Activated CD4-positive, alpha-beta T cell treated with anti-CD3 and anti-CD28 coated beads, Interleukin-2, amount 50 U/mL, for 4 hours (primary cell): ENCODE measurements around the gene WDR37.

Source experiments
- DNase-seq, 2 experiments: peaks; one replicate each; pipeline ENCODE4 v3.0.0-alpha.2; 2020

The WDR37 gene

DNA sequence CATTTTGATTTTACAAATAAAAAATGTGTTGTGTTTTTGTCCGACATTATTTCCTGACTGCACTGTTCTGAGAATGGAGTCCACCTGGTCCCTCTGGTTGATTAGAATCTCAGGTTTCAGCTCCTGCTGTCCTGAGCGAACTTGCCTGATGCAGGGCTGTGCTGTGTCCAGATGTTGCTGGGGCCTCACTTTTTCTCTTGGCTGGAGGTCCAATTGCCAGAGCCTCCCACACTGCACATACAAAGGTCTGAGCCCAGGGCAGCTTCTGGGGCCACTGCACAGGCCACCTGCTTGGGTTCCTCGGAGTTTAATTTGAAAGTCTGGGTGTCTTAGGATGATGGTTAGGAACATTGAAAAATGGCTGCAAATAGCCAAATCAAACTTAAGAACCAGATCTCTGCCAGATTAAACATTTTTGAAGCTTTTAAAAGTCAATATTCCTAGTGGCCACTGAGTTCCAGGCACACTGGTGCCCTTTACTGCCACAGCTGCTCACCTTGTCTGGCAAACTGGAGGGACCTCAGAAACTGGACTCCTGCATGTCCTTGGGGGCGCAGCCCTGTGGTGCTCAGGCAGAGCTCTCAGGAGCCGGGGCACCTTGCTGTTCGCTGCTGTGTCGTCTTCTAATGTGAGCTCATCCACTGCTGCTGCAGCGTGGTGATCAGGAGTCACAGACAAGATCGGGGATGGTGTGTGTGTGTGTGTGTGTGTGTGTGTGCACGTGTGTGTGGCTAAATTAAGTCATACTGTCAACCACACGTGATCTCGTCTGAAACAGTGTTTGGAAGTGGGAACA is 75.0 kb downstream of the WDR37 start:
- DNase-seq = no peak

DNA sequence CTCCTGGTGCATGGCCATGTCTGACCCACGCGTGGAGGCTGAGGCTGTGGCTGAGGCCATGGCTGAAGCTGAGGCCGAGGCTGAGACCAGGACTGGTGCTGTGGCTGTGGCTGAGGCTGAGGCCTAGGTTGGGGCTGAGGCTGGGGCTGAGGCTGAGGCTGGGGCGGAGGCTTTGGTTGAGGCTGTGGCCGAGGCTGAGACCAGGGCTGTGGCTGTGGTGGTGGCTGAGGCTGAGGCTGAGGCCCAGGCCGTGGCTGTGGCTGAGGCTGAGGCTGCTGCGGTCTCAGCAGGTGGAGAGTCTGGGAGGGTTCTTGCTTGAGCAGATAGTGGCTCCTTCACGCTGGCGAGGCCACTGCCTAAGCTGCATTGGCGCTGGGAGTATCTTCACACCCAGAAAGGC is 76.4 kb downstream of the WDR37 start:
- no peak for DNase-seq

DNA sequence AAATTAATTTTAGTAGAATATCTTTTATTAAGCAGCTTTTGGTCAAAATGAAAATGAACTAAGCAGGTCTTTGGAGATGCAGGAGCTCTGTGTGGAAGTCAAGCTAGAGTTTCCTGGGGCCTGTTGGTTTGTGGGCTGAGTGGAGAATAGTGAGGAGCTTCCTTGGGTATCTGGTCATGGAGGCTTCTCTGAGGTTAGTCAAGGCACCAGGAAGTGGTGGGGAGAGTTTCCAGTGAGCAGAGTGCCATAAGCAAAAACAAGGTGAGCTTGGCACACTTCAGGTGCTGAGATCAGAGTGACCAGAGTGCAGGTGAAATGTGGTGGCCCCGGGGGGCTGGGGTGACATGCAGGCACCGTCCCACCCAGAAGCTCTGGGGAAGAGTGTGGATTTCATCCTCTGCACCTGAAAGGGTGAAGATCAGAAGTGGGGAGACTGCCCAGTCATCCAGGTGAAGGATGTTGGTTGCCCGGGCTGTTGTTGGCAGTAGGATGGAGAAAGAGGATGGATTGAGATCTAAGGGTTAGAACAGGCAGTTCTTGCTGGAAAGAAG is 77.4 kb downstream of the WDR37 start:
- DNase-seq = no peak

DNA sequence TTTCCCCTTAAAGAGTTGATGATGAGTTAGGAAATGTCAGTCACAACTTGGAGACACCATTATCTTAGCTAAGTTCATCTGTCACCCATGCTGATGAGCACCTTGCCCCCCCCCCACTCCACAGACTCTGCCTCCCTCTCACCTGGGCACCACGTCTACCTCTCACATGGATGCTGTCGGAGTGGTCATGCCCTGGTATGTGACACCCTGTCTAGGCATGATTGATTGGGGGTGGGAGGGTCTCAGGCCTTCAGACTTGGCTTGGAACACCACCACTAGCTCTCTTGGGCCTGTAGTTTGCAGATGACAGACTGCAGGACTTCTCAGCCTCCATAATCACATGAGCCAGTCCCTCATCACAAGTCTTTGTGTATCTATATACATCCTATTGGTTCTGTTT is 78.0 kb downstream of the WDR37 start:
- DNase-seq = no peak

DNA sequence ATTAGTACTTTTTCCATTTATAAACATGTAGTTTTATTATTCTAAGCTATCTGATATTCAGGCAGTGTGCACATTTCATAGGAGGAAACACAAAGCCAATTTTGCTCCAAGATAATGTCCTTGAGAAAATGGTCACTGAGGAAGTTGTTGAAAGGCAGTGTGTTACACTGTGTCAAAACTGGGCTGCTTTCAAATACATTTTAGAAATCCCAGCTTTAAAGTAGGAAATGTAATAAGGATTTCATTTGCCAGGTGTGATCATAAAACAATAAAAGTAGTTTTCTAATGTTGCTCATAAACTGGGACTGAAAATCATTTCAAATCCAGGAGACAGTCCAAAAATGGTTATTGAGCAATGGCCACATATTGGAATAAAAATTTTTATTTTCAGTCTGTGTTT is 80.1 kb downstream of the WDR37 start:
- DNase-seq = no peak

DNA sequence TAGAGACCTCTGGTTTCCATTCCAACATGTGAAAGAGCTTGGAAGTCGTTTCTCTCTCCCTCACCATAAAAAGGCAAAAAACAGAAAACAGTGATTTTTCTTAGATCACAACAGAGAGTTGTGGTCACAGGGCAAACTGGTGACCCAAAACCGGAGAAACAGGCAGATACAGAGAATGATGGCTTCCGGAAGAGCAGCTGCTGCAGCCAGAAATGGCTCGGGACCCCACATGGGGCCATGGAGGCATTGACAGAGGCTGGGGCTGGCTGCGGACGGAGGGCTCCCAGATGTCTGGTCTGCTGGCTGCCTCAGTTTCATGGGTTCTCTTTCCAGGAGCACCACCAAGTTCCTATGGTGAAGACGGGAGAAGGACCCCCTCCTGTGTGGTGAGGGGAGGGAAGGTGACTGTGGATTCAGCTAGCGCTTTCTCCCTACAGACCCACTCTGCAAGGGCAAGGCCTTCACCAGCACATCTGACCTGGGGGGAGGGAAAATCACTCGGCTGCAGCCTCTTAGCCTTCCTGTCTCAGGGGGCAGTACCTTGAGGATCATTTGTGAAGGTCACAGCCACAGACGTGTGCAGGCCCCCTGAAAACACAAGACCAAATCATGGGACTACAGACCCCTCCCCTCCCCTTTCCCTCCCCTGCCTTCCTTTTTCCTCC is 81.4 kb downstream of the WDR37 start:
- DNase-seq = no peak

DNA sequence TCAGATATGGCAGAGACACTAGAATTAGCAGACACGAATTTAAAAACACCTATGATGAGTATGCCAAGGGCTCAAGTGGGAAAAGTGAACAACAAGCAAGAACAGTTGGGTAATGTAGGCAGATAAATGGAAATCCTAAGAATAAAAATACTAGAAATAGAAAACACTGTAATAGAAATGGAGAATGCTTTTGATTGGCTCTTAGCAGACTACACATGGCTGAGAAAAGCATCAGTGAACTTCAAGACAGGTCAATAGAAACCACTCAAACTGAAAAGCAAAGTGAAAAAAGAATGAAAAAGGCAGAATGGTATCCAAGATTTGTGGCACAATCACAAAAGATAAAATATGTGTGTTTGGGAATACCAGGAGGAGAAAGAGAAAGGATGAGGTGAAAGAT is 82.3 kb downstream of the WDR37 start:
- no peak for DNase-seq

DNA sequence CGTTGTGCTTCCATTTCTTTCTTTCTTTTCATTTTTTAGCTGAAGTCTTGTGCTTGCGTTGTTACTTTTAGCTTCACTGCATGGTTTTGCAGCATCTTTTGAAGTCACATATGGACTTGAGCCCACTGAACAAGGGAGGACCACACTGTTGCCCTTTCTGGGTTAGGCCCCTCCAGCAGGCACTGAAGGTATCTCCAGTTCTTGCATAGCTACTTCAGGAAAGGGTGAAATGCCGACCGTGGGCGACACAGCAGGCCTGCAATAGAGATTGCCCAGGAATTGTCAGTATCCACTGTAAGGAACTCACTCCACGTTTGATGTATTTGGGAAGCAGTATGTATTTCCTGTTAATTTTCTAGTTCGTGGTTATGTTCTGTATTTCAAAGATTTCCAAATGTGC is 85.1 kb downstream of the WDR37 start:
- DNase-seq = no peak

DNA sequence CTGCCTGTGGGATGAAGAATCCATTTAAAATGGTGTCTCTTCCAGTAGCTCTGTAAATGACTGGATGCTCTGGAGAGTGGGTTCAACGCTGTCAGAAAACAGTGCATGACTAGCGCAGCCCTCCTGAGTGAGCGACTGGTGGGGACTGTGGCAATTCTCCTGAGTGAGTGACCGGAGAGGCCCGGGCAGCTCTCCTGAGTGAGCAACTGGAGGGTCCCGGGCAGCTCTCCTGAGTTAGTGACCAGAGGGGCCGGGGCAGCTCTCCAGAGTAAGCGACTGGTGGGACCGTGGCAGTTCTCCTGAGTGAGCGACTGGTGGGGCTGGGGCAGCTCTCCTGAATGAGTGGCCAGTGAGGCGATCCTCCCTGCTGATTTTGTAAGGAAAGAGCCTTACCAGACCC is 85.5 kb downstream of the WDR37 start:
- DNase-seq = no peak

DNA sequence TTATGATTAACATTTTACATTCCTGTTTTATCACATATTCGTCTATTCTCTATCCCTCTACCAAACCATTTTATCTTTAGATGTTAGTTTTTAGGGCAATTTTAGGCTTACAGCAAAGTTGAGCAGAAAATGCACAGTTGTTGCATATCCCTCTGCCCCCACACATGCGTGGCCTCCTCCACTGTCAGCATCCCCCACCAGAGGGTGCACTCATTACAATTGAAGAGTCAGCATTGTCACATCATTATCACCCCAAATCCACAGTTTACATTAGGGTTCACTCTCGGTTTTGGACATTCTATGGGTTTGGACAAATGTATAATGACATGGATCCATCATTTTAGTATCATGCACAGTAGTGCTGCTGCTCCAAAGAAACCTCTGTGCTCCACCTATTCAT is 86.4 kb downstream of the WDR37 start:
- DNase-seq = no peak

DNA sequence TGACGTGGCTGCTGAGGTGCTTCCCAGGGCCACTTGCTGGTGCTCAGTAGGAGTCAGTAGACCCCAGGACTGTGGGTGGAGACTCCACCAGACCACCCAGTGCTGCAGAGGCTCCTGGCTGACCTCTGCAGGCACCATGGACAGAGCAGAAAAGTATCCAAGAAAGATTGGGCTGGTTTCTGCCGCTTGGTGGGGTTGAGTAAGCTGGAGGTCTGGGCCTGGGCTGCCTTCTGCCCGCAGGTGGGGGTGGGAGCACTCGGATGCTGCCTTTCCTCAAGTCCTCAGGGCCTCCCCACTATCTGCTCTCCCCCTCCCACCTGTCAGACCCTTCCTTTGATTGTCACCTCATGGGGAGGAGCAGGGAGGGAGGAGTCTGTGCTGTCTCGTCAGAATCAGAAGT is 91.6 kb downstream of the WDR37 start:
- no peak for DNase-seq

DNA sequence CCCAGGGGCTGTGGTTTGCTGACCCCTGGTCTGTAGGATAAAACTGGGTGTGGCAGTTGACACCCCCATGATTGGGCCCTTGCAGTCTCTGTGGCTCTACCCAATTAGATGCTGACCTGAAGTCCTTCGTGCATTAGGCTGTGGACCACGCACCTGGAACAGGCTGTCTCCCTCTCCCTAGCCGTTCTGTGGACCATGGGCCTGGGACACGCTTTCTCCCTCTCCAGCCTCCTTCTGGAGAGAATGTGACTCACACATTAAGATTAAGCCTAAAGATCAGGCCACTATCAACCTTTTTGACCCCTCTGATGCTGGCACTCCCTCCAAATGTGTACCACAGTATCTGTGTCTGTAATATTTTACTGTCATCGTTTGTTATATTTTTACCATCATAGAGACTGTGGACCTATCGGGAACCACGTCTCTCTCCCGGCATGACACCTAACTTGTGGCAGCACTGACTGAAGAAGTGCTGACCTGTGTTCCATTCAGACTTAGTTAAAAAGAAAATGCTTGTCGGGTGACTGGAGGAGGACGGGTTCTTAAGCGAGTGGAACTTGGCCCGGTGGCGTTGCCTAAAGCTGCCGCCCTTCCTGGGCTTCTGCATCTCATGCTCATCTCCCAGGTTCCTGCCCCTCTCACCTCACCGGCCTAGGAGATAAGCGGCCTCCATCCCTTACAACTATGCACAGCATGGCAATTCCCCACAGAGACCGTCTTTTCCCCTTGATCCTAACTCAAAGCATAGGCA is 92.8 kb downstream of the WDR37 start:
- DNase-seq = no peak

DNA sequence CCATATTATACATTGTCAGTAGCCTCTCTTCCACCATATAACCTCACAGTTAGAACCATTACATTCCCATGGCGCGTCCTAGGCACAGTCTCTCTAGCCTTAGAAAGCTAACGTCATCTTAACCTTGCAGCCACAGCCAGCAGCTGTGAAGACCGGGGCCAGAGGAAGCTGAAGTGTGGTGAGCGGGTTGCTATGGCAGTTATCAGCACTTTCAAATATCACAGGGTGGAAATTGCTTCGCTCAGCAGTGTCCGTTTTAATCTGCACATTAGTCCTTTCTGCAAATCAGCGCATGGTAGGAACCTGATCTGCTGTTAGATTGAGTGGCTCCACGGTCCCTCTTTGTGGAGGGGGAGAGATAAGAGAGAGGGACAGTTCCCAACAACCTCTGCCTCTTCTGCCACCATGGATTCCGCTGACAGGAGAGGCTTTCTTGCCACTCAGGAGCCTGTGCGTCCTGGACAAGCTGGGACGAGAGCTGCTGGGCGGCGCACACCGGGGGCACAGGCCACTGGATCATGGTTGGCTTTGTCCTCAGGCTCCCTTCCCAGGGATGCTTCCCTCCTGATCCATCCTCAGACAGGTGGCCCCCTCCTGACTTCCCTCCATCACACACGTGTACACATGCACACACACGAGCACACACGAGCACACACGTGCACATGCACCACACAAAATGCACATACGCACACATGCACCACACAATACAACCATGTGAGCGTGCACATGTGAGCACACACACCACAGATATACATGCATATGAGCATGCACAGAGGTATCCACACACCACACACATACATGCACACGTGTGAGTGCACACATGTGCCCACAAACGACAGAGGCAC is 93.8 kb downstream of the WDR37 start:
- DNase-seq = no peak

DNA sequence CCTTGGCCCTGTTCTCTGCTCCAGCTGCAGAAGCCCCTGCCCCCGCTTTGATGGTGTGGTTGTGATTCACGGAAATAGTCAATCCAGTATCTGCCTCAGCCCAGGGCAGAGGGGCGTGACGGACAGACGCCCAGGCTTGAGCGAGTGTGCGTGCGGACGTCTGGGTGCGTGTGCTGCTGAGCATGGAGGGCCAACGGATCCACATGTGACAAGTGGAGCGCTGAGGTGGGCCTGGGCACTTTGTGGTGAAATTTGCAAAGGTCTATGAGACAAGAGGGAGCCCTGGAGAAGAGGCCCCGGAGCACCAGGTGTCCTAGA is 94.4 kb downstream of the WDR37 start:
- DNase-seq = no peak

DNA sequence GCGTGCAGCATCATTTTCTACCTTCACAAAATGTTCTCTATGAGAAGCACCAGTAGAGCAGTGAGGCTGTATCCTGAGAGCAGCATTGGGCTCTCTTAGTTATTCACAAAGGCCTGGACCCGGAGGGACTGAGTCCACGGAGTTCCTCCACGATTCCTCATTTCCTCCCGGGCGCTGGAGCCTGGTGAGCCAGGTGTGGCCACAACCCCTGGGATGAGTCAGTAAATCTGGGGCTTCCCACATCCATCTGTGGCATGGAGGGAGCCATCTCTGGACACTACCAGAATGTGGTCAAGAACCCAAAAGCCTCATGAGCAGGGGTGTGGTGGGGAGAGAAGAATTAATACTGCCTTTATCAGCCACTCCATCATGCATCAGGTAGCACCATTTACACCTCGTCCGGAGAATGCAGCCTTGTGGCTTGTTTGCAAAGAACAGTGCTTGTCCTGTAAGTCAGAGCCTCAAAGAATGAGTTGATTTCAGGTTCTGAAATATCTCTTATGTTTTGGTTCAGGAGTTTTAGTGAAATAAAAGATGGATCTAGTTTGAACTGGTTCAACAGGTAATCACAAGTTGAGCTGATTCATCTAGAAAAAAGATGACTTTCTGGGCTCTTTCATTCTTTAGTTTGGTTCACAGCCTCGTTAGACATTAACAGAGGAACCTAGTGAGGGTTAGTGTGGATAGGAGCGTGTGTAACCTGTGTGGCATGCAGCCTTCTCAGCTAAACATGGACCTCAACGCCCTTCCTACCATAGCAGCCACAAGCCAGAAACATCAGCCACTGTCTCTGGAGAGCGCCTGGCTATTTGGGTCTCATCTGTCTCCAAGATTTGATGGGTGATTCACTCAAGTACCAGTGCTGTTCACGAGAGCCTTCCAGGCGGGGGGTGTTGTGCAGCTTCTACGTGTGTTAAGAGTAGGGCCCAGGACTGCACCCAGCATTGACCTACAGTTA is 95.2 kb downstream of the WDR37 start:
- no peak for DNase-seq

DNA sequence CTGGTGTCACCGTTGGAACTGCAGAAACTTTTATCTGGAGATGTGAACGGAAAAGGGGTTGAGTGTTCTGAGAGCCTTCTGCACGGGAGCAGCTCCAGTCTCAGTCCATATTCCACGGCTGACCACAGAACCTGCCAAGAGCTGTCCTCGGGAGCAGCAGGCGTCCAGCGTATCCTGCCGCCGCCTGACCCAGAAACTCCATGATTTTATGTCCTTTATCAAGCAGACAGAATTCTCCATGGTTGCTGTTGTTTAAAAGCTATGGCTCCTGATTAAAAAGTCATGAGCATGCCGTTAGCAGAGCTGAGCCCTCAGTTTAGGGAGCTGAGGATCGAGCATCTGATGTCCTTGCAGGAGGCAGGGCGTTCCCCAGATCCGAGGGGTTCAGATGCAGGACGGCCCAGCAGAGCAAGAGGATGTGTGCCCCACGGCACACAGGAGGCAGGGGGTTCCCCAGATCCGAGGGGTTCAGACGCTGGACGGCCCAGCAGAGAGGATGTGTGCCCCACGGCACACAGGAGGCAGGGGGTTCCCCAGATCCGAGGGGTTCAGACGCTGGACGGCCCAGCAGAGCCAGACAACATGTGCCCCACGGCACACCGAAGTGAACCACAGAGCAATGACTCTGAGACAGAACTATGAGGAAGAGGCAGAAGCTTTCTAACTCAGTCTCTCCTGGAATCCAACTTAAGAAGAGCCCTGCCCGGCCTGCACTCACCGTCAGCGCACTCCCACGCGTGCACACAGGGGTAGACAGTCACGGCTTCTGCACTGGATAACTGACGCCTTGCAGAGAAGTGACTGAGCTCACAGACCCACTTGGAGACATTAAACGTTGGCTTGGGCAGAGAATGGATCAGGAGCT is 96.4 kb downstream of the WDR37 start:
- no peak for DNase-seq

DNA sequence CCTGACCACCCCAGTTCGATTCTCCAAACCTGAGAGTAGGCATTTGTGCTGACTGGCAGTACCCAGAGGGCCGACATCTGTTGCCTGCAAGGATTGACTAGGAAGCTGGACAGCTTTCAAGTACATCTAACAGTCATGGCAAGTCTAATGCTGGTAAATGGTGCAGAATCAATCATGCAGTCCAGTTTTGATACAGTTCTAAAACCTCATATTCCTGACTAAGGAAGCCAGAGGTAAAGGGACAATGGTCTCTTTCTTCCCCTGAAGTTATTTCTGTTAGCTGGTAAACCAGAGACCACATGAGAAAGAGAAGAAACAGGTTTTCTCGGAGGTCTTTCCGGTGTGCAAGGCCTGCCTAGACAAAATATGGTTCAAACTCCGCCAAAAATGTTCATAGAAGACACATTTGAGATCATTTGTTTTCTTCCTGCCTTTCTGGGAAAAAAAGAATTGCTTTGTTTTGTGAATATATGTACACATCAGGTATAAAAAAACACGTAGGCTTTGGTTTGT is 97.1 kb downstream of the WDR37 start:
- no peak for DNase-seq

DNA sequence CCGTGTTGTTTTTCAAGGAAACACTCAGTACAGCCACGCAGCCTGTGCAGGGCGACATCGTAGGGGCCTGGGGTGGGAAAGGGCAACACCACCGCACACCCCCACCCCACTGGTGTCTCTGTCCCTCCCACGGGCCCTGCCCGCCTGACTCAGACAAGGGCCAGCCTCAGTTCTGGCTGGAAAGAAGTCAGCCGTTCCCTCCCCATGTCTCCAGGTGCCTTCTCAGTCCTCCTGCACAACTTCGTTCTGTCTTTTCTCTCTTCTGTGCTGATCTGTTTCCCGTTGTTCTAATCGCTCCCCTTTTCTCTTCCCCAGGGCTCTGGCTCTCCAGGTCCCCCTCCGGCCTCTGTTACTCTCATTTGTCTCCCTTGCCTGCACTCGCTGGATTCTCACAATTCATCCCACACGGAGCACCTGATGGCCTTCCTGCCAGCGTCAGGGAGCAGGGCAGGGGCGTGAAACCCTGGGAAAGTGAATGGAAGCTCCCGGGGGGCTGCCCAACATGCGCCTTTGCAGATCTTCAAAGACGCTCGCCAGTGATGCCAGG is 97.7 kb downstream of the WDR37 start:
- DNase-seq = no peak

DNA sequence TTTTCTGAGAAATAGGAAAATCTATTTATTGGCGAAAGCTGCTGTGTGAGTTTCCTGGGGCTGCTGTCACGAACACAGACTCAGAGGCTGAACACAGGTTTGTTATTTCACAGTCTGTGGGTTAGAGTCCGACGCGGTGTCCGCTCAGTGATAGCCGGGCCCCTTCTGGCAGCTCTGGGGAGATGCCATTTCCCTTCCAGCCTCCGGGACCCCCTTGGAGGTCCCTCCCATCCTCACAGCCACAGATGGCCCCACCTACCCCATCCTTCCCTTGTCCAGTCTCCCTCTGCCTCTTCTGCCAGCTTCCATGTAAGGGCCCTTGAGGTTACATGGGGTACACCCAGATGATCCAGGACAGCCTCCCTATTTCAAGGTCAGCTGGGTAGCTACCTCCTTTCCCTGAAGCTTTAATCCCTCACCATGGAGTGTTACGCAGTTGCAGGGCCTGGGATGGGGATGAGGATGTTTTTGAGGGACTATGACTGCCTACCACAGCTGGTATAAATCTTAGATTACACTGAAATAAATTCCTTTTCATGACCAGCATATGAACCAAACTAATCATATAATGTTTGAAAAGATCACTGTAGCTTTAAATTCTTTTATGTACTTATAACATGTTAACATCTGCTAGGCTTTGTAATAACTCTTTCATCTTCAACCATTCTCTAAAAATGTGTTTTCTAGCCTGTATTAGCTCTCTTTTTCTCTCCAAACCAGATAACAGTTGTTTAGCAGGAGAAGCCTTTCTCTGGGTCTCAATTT is 98.5 kb downstream of the WDR37 start:
- DNase-seq = no peak
